CD14-positive monocyte (primary cell): ENCODE measurements around the gene DYSF. TPM values are rescaled to one million over a fixed set of nuclear protein-coding genes. Genes with fewer than 3 reads are reported as not detected.

Experiments
- DNase-seq, 3 donors: peaks; one replicate each; pipeline ENCODE4 v3.0.0-alpha.2; 2011 to 2022
- H2AFZ ChIP-seq: 2 replicates; pipeline ENCODE4 v1.6.0; 2012; ENCODE audit warnings: mild to moderate bottlenecking, low read depth, low read length, inconsistent platforms; ENCODE audit not compliant: insufficient read depth, poor library complexity, severe bottlenecking
- H3K27ac ChIP-seq, 2 donors: 1 replicate in 1 of 2; 2 replicates in 1 of 2; pipeline ENCODE4 v1.5.1; 2012 to 2013; ENCODE audit warnings: low read length in 2 of 2, control low read depth in 1 of 2, inconsistent platforms in 1 of 2, low read depth in 1 of 2, mild to moderate bottlenecking in 1 of 2
- H3K27me3 ChIP-seq, 2 donors: one replicate each; pipeline versions ENCODE4 v1.6.0 to v1.6.1; 2011 to 2013; ENCODE audit warnings: low read length in 2 of 2; ENCODE audit not compliant: control insufficient read depth in 2 of 2, insufficient read depth in 2 of 2
- H3K36me3 ChIP-seq, 2 donors: replicated peaks in 1 of 2; 1 replicate in 1 of 2; 2 replicates in 1 of 2; pipeline versions ENCODE4 v1.5.1 to v1.6.1; 2012 to 2013; ENCODE audit warnings: low read length in 2 of 2, control low read depth in 1 of 2, inconsistent platforms in 1 of 2, mild to moderate bottlenecking in 1 of 2; ENCODE audit not compliant: insufficient read depth in 2 of 2, control insufficient read depth in 1 of 2
- H3K4me1 ChIP-seq, 2 donors: 1 replicate in 1 of 2; 2 replicates in 1 of 2; pipeline versions ENCODE4 v1.5.1 to v1.6.1; 2012 to 2013; ENCODE audit warnings: low read length in 2 of 2, control low read depth in 1 of 2, inconsistent platforms in 1 of 2, mild to moderate bottlenecking in 1 of 2, moderate library complexity in 1 of 2; ENCODE audit not compliant: insufficient read depth in 2 of 2, control insufficient read depth in 1 of 2
- H3K4me2 ChIP-seq: replicated peaks from 2 replicates; pipeline ENCODE3; 2012; ENCODE audit warnings: low read length, moderate library complexity, mild to moderate bottlenecking; ENCODE audit not compliant: poor library complexity, severe bottlenecking; ENCODE audit errors: extremely low read depth
- H3K4me3 ChIP-seq, 3 experiments: fragments of 200-600 bp in 1 of 3; sonication (generic) in 1 of 3; replicated peaks in 1 of 3; 1 replicate in 2 of 3; 2 replicates in 1 of 3; pipeline ENCODE4 v1.5.1; 2011 to 2013; ENCODE audit warnings: low read length in 3 of 3, mild to moderate bottlenecking in 3 of 3, control low read depth in 2 of 3, low read depth in 2 of 3, inconsistent platforms in 1 of 3, moderate library complexity in 1 of 3
- H3K79me2 ChIP-seq: 2 replicates; pipeline ENCODE4 v1.6.0; 2012; ENCODE audit warnings: mild to moderate bottlenecking, control low read depth, inconsistent platforms, low read length, moderate library complexity; ENCODE audit not compliant: insufficient read depth
- H3K9ac ChIP-seq: 2 replicates; pipeline ENCODE4 v1.6.0; 2017; ENCODE audit warnings: low read length, mild to moderate bottlenecking; ENCODE audit not compliant: insufficient read depth, poor library complexity, severe bottlenecking
- H3K9me3 ChIP-seq, 2 donors: replicated peaks in 1 of 2; 1 replicate in 1 of 2; 2 replicates in 1 of 2; pipeline versions ENCODE4 v1.5.1 to v1.6.1; 2012 to 2013; ENCODE audit warnings: low read length in 2 of 2, control low read depth in 1 of 2; ENCODE audit not compliant: control insufficient read depth in 1 of 2, insufficient read depth in 1 of 2
- H4K20me1 ChIP-seq: 2 replicates; pipeline ENCODE4 v1.6.0; 2012; ENCODE audit warnings: mild to moderate bottlenecking, low read length, control low read depth, moderate library complexity; ENCODE audit not compliant: insufficient read depth
- H3K27ac Mint-ChIP-seq, 7 donors: one replicate each; pipeline ENCODE4 v1.8.0; 2020; ENCODE audit warnings: mild to moderate bottlenecking in 7 of 7, mixed read lengths in 7 of 7, moderate library complexity in 6 of 7, inconsistent platforms in 2 of 7
- H3K27me3 Mint-ChIP-seq, 3 donors: one replicate each; pipeline ENCODE4 v1.8.0; 2021 to 2022; ENCODE audit warnings: low read depth in 3 of 3, mild to moderate bottlenecking in 3 of 3, mixed read lengths in 3 of 3, moderate library complexity in 3 of 3, inconsistent platforms in 1 of 3
- H3K36me3 Mint-ChIP-seq, 2 donors: one replicate each; pipeline ENCODE4 v1.8.0; 2020; ENCODE audit warnings: mixed read lengths in 2 of 2, inconsistent platforms in 1 of 2, mild to moderate bottlenecking in 1 of 2
- H3K4me1 Mint-ChIP-seq: one replicate; pipeline ENCODE4 v1.8.0; 2020; ENCODE audit warnings: mild to moderate bottlenecking, mixed read lengths
- H3K4me3 Mint-ChIP-seq, 2 donors: one replicate each; pipeline ENCODE4 v1.8.0; 2020; ENCODE audit warnings: mild to moderate bottlenecking in 2 of 2, mixed read lengths in 2 of 2, moderate library complexity in 1 of 2
- H3K9me3 Mint-ChIP-seq, 7 donors: one replicate each; pipeline ENCODE4 v1.8.0; 2020 to 2022; ENCODE audit warnings: mixed read lengths in 7 of 7, mild to moderate bottlenecking in 6 of 7, moderate library complexity in 6 of 7, inconsistent platforms in 2 of 7
- CTCF ChIP-seq: fragments of 200-600 bp; IDR thresholded peaks from one replicate; pipeline ENCODE4 v1.8.0; 2022; ENCODE audit warnings: antibody characterized with exemption, mild to moderate bottlenecking
- WGBS: methylation state at CpG from one replicate; pipeline ENCODE4 v1.1.5; 2013; ENCODE audit warnings: missing lambda C conversion rate; ENCODE audit not compliant: insufficient coverage; 5-methylcytosine and 5-hydroxymethylcytosine counted together
- intact Hi-C, 2 donors: fragments of 100-400 bp; cut with micrococcal nuclease; formaldehyde crosslinking; loops; one replicate each; pipeline versions ENCODE4 v1.15.0 to v1.15.1; 2023
- polyA plus RNA-seq, 3 donors: library from polyadenylated mRNA; depleted of rRNA in 1 of 3; unstranded in 2 of 3; stranded (reverse) in 1 of 3; fragments of 300-500 nt in 2 of 3; fragments of >200 nt in 1 of 3; fragmentation: Illumina TruSeq in 2 of 3; gene quantifications; 1 replicate in 2 of 3; 2 replicates in 1 of 3; pipeline ENCODE4 v1.2.3, GENCODE V29; 2012 to 2021

DYSF gene
- polyA plus RNA-seq, 3 donors = 16.1 to 72.5 (median 31.2) TPM

- Histone ChIP-seq H3K27me3 (no peaks in the 10 kb centered on the region), H4K20me1 (peaks cover 95% of the 10 kb centered on the region), H3K4me2 (no peak overlapping the region), H3K4me3 (no peak overlapping the region), H3K9me3 (no peaks in the 10 kb centered on the region), H3K36me3 (peaks cover 85 to 100% of the 10 kb centered on the region in 2 donors), H3K9ac (no peak overlapping the region), H3K27ac (no peak overlapping the region), H3K79me2 (no peaks in the 10 kb centered on the region), H2AFZ (no peak overlapping the region), H3K4me1 (no peaks in the 10 kb centered on the region)
- Mint-ChIP-seq H3K4me3 (no peak overlapping the region), H3K4me1 (no peaks in the 10 kb centered on the region), H3K27ac (peak overlapping the region in 2 of 7 donors; percentile 15 to 62), H3K27me3 (peaks cover 2 to 6% (median 5%) of the 10 kb centered on the region in 3 donors), H3K36me3 (peaks cover 82 to 94% of the 10 kb centered on the region in 2 donors), H3K9me3 (no peaks in the 10 kb centered on the region)
- TF ChIP-seq CTCF = no peak
- 100% methylated on average over 10 of the region's 10 CpGs for WGBS
- DNase-seq = no peak
- intact Hi-C loops = no loop called here
These were observed 105.1 kb downstream of the DYSF start for GRCh38 chr2:71558300-71559051.

- H3K9me3 Mint-ChIP-seq = no peaks in the 10 kb centered on the region
- no peak for DNase-seq
- Histone ChIP-seq H2AFZ (no peak overlapping the region), H3K4me1 (no peaks in the 10 kb centered on the region), H3K4me2 (no peak overlapping the region), H3K4me3 (no peak overlapping the region), H3K9ac (no peak overlapping the region), H3K36me3 (peaks cover 85 to 100% of the 10 kb centered on the region in 2 donors), H3K9me3 (no peaks in the 10 kb centered on the region), H4K20me1 (peaks cover 96% of the 10 kb centered on the region), H3K27me3 (no peaks in the 10 kb centered on the region), H3K27ac (no peak overlapping the region), H3K79me2 (no peaks in the 10 kb centered on the region)
- H3K36me3 Mint-ChIP-seq = peaks cover 83 to 94% of the 10 kb centered on the region in 2 donors
- peak overlapping the region in 3 of 7 donors; percentile 15 to 37 (median 19) for H3K27ac Mint-ChIP-seq
- no peak for TF ChIP-seq CTCF
- 88% methylated on average over 15 of the region's 15 CpGs for WGBS
- H3K4me1 Mint-ChIP-seq = no peaks in the 10 kb centered on the region
- H3K27me3 Mint-ChIP-seq = peaks cover 2 to 5% (median 5%) of the 10 kb centered on the region in 3 donors
- H3K4me3 Mint-ChIP-seq = no peak overlapping the region
- intact Hi-C loops = no loop called here
These were observed 105.9 kb downstream of the DYSF start for GRCh38 chr2:71559080-71559827.
